GM10266 (cell line): ENCODE results near the gene ITGB3.
"Not testable (repeated sequence)": the region's sequence is repeated elsewhere in the genome, so short reads cannot be mapped to it uniquely, and the experiment has no call there.

Experiments used
- DNase-seq: peaks from one replicate; pipeline ENCODE4 v3.0.0; 2012; ENCODE audit errors: extremely low spot score
- TF ChIP-seq, protein P1 (sequence below): IDR thresholded peaks from 2 replicates; pipeline ENCODE4 v1.5.1; 2012; ENCODE audit warnings: mild to moderate bottlenecking, low read depth; ENCODE audit not compliant: control insufficient read depth, insufficient read depth; ENCODE audit errors: missing control alignments

Gene ITGB3

DNA sequence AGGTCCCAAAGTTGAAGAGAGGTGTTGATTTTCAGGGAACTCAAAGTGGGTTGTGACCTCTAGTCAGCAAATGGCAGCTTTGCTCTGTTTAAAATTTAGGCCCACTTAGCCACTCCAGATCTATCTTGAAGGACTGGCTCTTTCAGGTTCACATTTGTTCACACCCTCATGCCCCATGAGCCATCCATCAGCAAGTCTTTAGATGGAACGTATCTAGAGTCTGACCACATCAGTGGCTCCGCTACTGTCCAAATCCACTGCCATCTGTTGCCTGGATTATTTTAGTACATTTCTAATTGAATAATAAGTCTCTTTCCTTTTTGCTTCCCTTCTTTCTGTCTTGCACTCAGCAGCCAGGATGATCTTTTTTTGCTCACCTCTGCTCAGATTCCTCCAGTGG, 10.5 kb downstream of the ITGB3 start:
- DNase-seq, result no peak
- TF ChIP-seq, protein P1, sequence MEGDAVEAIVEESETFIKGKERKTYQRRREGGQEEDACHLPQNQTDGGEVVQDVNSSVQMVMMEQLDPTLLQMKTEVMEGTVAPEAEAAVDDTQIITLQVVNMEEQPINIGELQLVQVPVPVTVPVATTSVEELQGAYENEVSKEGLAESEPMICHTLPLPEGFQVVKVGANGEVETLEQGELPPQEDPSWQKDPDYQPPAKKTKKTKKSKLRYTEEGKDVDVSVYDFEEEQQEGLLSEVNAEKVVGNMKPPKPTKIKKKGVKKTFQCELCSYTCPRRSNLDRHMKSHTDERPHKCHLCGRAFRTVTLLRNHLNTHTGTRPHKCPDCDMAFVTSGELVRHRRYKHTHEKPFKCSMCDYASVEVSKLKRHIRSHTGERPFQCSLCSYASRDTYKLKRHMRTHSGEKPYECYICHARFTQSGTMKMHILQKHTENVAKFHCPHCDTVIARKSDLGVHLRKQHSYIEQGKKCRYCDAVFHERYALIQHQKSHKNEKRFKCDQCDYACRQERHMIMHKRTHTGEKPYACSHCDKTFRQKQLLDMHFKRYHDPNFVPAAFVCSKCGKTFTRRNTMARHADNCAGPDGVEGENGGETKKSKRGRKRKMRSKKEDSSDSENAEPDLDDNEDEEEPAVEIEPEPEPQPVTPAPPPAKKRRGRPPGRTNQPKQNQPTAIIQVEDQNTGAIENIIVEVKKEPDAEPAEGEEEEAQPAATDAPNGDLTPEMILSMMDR, result no peak

DNA sequence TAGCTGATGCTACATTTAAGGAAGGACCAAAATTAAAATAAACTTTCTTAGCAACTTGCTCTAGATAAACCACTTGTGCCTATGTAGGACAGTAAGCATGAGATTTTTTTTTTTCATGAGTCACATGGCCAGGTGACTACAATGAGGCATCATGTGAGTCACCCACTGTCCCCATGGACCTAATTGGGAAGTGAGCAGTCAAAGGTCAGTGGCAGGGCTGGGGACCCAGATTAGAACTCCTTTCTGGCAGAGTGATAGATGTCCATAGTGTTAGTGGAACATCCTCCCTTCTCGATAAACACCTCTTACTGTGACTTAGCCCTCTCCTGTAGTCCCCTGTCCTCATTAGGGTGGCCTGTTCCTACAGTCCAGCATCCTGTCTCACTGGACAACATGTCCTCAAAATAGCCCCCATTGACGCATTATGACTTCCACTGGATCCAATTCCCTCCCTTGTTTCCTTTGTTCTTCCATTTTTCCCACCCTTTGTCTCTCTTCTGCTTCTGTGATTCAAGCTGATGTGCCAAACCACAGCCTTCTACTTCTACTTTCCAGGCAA, 12.4 kb downstream of the ITGB3 start:
- TF ChIP-seq, protein P1, result no peak
- DNase-seq, result no peak

DNA sequence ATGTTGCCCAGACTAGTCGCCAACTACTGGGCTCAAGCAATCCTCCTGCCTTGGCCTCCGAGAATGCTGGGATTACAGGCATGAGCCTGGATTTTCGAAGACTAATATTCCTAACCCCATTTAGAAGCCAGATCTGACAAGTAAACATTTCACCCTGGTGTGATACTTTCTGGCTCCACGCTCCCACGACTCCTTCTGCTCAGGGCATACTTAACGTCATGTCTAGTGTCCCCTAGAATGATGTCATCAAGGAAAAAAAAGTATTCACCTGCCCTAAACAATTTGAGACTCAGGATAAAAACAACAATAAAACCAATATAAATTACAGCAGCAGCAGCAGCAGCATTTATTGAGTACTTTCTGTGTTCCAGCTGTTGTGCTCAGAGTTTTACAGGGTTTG, 13.2 kb downstream of the ITGB3 start:
- TF ChIP-seq, protein P1, result no peak

DNA sequence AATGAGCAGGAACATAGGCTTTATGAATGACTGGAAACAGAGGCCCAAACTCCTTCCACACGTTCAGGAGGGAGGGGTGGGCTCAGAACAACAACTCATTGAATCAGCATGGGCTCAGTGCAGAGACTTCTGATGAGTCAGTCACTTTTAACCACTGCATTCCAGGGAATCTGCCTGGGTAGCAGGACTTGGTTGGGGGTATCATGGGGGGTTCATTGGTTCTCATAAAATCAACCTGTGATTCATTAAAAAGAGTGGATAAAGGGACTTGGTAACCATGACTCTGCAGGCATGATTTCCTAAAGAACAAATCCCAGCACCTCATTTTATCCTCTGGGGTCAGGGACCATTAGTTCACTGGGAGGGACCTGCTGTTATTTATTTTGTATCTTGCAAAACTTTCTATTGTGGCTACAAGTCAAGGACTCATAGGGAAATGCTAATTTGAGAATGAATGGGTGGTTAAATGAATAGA, 13.8 kb downstream of the ITGB3 start:
- TF ChIP-seq, protein P1, result no peak
- no peak for DNase-seq

More for the DNA sequence above, 13.2 kb downstream of the ITGB3 start:
- no peak for DNase-seq

DNA sequence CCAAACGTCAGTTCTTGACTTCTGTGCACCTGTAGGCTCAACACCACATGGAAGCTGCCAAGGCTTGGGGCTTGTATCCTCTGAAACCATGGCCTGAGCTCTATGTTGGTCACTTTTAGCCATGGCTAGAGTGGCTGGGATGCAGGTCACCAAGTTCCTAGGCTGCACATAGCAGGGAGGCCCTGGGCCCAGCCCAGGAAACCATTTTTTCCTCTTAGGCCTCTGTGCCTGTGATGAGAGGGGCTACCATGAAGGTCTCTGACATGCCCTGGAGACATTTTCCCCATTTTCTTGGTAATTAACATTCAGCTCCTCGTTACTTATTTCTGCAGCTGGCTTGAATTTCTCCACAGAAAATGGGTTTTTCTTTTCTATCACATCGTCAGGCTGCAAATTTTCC, 15.3 kb downstream of the ITGB3 start:
- DNase-seq, result not testable (repeated sequence)

DNA sequence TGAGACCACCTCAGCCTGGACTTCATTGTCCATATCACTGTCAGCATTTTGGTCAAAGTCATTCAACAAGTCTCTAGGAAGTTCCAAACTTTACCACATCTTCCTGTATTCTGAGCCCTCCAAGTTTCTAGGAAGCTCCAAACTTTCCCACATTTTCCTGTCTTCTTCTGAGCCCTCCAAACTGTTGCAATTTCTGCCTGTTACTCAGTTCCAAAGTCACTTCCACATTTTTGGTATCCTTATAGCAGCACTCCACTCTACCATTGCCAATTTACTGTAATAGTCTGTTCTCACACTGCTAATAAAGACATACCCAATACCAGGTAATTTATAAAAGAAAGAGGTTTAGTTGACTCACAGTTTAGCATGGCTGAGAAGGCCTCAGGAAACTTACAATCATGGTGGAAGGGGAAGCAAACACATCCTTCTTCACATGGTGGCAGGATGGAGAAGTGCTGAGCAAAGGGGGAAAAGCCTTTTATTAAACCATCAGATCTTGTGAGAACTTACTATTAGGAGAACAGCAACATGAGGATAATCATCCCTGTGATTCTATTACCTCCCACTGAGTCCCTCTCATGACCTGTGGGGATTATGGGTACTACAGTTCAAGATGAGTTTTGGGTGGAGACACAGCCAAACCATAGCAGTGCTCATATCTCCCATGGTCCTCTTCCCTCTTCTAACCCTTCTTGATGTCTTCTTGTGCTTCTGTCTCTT, 16.1 kb downstream of the ITGB3 start:
- DNase-seq, result not testable (repeated sequence)

DNA sequence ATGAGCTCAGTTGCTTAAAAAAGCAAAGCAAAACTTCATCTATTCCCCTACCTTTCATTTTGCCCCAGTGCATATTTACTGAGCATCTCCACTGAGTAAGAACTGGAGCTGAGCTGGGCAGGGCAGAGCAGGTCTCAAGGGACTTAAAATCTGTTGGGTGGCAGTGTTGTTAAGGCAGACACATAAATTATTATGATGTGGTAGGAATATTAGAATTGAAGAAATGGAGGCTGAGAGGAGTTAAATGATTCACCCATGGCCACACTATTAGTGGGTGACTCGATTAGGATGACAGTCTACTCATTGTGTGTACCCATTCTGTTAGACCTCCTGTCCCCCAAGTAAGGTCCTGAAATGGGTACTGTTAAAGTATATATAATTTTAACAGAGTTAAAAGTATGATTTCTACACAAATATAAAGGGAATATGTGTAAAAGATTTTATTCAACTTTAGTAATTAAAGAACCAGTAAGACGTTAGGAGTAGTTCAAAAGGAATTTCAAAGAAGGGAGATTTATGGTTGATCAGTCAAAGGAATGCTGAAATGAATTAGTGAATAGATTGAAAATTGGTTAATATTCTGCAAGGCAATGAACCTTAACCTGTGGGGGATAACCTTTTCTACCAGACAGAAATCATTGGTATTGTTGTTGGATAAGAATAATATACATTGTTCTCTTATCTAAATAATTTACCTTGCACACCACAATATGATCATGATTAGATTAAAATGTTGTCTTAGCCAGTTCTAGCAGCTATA, 17.5 kb downstream of the ITGB3 start:
- no peak for DNase-seq
- TF ChIP-seq, protein P1, result no peak

DNA sequence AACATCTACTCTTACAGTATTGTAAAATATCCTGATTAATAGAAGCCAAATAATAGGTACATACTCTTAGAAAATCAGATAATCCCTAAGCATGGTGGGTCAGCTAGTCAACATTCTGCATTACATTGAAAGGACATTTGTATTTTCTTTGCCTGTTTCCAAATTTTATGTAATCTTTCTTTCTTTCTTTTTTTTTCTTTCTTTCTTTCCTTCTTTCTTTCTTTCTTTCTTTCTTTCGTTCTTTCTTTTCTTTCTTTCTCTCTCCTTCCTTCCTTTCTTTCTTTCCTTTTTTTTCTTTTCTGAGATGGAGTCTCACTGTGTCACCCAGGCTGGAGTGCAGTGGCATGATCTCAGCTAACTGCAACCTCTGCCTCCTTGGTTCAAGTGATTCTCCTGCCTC, 18.9 kb downstream of the ITGB3 start:
- TF ChIP-seq, protein P1, result no peak
- DNase-seq, result no peak
